ENCODE measurements around the gene BAD.

GRCh38 chr11:64254326-64254725, 30.1 kb downstream of the BAD start:
- TF ChIP-seq NFRKB (IDR thresholded peaks at IDR 0.05) (no peak), LEF1 (IDR thresholded peaks at IDR 0.05; ENCODE audit: borderline replicate concordance) (no peak), SP1 (IDR thresholded peaks at IDR 0.05) (no peak), CTBP1 (IDR thresholded peaks at IDR 0.05; ENCODE audit: borderline replicate concordance) (no peak), FOXM1 (IDR thresholded peaks at IDR 0.05; ENCODE audit: borderline replicate concordance) (no peak), ARNT (IDR thresholded peaks at IDR 0.05) (no peak), PKNOX1 (IDR thresholded peaks at IDR 0.05) (no peak), BHLHE40 (IDR thresholded peaks at IDR 0.05; ENCODE audit: borderline replicate concordance) (no peak), ELF4 (IDR thresholded peaks at IDR 0.05) (no peak), FOXK2 (IDR thresholded peaks at IDR 0.05) (no peak), TARDBP (IDR thresholded peaks at IDR 0.05) (no peak)
